K562 (cell line): ENCODE data around the gene GRB2. TPM values are rescaled to one million over a fixed set of nuclear protein-coding genes. Genes with fewer than 3 reads are reported as not detected.

Experiments
- FOXA3 ChIP-seq, 2 experiments: fragments of 450-650 bp in 1 of 2; sonication (generic) in 1 of 2; formaldehyde crosslinking; IDR thresholded peaks in 1 of 2; conservative IDR thresholded peaks in 1 of 2; 2 replicates each; pipeline versions ENCODE4 v1.4.0 to v1.8.0; 2020 to 2022; ENCODE audit warnings: mild to moderate bottlenecking in 2 of 2, missing genetic modification reagents in 1 of 2
- NCOA1 ChIP-seq: fragments of 450-650 bp; IDR thresholded peaks from 2 replicates; pipeline ENCODE4 v1.6.1; 2016; ENCODE audit warnings: low read depth
- PHB ChIP-seq: fragments of 250-450 bp; sonication (Bioruptor Pico); IDR thresholded peaks from 2 replicates; pipeline ENCODE4 v1.5.0; 2021
- PHF8 ChIP-seq: fragments of 200-600 bp; sonication (generic); IDR thresholded peaks from 2 replicates; pipeline ENCODE4 v1.6.1; 2012; ENCODE audit warnings: mixed run types, mild to moderate bottlenecking, inconsistent platforms, low read length, moderate library complexity, borderline replicate concordance
- polyA plus RNA-seq, 8 experiments: library from polyadenylated mRNA; depleted of rRNA in 4 of 8; stranded (reverse) in 5 of 8; unstranded in 3 of 8; fragments of >200 nt; fragmentation: Nextera tagmentation in 2 of 8; fragmentation: Illumina TruSeq in 1 of 8; extraction: Ambion mirVana in 2 of 8; extraction: Trizol in 1 of 8; gene quantifications; 2 replicates each; pipeline versions ENCODE4 v1.2.1 to v1.2.3, GENCODE V29; 2011 to 2014; ENCODE audit warnings: inconsistent platforms in 1 of 8, missing spikeins in 1 of 8
- total RNA-seq, 7 experiments: library from RNA; depleted of rRNA in 6 of 7; stranded (reverse); fragments of >200 nt in 6 of 7; fragmentation: Illumina TruSeq in 2 of 7; extraction: Trizol in 2 of 7; gene quantifications; 2 replicates each; pipeline versions ENCODE4 v1.2.1 to v1.2.3, GENCODE V29; 2011 to 2021; ENCODE audit warnings: low replicate concordance in 1 of 7
- TF ChIP-seq, protein P1 (sequence below): fragments of 450-650 bp; IDR thresholded peaks from 2 replicates; pipeline ENCODE4 v1.6.1; 2017; ENCODE audit warnings: antibody characterized with exemption, mild to moderate bottlenecking
- TF ChIP-seq, protein P2 (sequence below): fragments of 250-450 bp; sonication (Bioruptor Pico); IDR thresholded peaks from 2 replicates; pipeline ENCODE4 v1.4.0; 2020
- TF ChIP-seq, protein P3 (sequence below): sonication (generic); formaldehyde crosslinking; IDR thresholded peaks from 2 replicates; pipeline ENCODE4 v1.8.0; 2022; ENCODE audit warnings: mild to moderate bottlenecking, missing genetic modification reagents
- TF ChIP-seq, protein P4 (sequence below): fragments of 200-600 bp; sonication (generic); IDR thresholded peaks from one replicate; pipeline ENCODE4 v1.6.1; 2012; ENCODE audit warnings: mild to moderate bottlenecking, low read depth, low read length, inconsistent platforms

GRB2 gene
- total and polyA plus RNA-seq, 9 of the 15 experiments (the other 6 are each of a cell fraction or from before 2014, with no cell fraction given), result 57.2 to 136 (median 84.8) TPM

DNA sequence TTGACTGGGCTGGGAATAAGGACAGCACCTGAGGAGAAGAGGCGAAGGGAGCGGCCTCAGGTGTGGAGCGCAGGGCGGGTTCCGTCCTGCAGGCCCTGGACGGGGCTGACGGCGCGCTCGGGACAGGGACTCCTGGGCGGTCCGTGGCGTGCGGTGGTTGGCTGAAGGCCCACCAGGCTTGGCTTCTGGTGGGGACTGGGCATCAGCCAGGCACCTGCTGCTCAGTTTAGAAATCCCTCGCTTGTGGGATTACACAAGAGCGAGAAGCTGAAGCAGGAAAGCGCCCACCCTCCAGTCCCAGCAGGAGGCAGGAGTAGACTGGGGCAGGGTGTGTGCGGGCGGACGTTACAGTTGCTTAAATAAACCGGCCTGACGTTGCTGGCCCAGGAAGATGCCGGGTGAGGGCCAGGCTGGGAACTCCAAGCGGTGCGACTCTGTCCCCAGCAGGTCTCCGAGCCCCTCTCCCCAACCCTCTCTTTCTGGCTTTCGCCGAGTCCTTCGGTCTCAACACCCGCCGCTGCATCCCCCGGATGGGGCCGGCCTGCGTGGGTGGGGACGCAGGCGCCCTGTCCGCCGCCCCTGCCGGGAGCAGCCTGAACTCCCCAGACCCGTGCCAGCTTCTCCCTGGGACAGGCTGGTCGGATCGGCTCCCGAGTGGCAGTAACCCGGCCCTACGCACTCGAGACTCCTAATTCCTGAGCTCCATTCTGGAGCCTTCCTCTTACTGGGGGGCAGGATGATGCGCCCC is 135.1 kb downstream of the GRB2 start (continued):
- TF ChIP-seq, protein P1, sequence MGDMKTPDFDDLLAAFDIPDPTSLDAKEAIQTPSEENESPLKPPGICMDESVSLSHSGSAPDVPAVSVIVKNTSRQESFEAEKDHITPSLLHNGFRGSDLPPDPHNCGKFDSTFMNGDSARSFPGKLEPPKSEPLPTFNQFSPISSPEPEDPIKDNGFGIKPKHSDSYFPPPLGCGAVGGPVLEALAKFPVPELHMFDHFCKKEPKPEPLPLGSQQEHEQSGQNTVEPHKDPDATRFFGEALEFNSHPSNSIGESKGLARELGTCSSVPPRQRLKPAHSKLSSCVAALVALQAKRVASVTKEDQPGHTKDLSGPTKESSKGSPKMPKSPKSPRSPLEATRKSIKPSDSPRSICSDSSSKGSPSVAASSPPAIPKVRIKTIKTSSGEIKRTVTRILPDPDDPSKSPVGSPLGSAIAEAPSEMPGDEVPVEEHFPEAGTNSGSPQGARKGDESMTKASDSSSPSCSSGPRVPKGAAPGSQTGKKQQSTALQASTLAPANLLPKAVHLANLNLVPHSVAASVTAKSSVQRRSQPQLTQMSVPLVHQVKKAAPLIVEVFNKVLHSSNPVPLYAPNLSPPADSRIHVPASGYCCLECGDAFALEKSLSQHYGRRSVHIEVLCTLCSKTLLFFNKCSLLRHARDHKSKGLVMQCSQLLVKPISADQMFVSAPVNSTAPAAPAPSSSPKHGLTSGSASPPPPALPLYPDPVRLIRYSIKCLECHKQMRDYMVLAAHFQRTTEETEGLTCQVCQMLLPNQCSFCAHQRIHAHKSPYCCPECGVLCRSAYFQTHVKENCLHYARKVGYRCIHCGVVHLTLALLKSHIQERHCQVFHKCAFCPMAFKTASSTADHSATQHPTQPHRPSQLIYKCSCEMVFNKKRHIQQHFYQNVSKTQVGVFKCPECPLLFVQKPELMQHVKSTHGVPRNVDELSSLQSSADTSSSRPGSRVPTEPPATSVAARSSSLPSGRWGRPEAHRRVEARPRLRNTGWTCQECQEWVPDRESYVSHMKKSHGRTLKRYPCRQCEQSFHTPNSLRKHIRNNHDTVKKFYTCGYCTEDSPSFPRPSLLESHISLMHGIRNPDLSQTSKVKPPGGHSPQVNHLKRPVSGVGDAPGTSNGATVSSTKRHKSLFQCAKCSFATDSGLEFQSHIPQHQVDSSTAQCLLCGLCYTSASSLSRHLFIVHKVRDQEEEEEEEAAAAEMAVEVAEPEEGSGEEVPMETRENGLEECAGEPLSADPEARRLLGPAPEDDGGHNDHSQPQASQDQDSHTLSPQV, result no peak
- TF ChIP-seq PHB (CRISPR knock-in tag) (no peak), NCOA1 (no peak), PHF8 (no peak), FOXA3 (CRISPR knock-in tag; conservative IDR thresholded peaks at IDR 0.05 in 1 of 2, IDR thresholded peaks at IDR 0.05 in 1 of 2) (no peak)
- TF ChIP-seq, protein P2, sequence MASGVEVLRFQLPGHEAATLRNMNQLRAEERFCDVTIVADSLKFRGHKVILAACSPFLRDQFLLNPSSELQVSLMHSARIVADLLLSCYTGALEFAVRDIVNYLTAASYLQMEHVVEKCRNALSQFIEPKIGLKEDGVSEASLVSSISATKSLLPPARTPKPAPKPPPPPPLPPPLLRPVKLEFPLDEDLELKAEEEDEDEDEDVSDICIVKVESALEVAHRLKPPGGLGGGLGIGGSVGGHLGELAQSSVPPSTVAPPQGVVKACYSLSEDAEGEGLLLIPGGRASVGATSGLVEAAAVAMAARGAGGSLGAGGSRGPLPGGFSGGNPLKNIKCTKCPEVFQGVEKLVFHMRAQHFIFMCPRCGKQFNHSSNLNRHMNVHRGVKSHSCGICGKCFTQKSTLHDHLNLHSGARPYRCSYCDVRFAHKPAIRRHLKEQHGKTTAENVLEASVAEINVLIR (CRISPR knock-in tag), result no peak
- TF ChIP-seq, protein P3, sequence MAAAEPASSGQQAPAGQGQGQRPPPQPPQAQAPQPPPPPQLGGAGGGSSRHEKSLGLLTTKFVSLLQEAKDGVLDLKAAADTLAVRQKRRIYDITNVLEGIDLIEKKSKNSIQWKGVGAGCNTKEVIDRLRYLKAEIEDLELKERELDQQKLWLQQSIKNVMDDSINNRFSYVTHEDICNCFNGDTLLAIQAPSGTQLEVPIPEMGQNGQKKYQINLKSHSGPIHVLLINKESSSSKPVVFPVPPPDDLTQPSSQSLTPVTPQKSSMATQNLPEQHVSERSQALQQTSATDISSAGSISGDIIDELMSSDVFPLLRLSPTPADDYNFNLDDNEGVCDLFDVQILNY (CRISPR knock-in tag), result no peak
- TF ChIP-seq, protein P4, sequence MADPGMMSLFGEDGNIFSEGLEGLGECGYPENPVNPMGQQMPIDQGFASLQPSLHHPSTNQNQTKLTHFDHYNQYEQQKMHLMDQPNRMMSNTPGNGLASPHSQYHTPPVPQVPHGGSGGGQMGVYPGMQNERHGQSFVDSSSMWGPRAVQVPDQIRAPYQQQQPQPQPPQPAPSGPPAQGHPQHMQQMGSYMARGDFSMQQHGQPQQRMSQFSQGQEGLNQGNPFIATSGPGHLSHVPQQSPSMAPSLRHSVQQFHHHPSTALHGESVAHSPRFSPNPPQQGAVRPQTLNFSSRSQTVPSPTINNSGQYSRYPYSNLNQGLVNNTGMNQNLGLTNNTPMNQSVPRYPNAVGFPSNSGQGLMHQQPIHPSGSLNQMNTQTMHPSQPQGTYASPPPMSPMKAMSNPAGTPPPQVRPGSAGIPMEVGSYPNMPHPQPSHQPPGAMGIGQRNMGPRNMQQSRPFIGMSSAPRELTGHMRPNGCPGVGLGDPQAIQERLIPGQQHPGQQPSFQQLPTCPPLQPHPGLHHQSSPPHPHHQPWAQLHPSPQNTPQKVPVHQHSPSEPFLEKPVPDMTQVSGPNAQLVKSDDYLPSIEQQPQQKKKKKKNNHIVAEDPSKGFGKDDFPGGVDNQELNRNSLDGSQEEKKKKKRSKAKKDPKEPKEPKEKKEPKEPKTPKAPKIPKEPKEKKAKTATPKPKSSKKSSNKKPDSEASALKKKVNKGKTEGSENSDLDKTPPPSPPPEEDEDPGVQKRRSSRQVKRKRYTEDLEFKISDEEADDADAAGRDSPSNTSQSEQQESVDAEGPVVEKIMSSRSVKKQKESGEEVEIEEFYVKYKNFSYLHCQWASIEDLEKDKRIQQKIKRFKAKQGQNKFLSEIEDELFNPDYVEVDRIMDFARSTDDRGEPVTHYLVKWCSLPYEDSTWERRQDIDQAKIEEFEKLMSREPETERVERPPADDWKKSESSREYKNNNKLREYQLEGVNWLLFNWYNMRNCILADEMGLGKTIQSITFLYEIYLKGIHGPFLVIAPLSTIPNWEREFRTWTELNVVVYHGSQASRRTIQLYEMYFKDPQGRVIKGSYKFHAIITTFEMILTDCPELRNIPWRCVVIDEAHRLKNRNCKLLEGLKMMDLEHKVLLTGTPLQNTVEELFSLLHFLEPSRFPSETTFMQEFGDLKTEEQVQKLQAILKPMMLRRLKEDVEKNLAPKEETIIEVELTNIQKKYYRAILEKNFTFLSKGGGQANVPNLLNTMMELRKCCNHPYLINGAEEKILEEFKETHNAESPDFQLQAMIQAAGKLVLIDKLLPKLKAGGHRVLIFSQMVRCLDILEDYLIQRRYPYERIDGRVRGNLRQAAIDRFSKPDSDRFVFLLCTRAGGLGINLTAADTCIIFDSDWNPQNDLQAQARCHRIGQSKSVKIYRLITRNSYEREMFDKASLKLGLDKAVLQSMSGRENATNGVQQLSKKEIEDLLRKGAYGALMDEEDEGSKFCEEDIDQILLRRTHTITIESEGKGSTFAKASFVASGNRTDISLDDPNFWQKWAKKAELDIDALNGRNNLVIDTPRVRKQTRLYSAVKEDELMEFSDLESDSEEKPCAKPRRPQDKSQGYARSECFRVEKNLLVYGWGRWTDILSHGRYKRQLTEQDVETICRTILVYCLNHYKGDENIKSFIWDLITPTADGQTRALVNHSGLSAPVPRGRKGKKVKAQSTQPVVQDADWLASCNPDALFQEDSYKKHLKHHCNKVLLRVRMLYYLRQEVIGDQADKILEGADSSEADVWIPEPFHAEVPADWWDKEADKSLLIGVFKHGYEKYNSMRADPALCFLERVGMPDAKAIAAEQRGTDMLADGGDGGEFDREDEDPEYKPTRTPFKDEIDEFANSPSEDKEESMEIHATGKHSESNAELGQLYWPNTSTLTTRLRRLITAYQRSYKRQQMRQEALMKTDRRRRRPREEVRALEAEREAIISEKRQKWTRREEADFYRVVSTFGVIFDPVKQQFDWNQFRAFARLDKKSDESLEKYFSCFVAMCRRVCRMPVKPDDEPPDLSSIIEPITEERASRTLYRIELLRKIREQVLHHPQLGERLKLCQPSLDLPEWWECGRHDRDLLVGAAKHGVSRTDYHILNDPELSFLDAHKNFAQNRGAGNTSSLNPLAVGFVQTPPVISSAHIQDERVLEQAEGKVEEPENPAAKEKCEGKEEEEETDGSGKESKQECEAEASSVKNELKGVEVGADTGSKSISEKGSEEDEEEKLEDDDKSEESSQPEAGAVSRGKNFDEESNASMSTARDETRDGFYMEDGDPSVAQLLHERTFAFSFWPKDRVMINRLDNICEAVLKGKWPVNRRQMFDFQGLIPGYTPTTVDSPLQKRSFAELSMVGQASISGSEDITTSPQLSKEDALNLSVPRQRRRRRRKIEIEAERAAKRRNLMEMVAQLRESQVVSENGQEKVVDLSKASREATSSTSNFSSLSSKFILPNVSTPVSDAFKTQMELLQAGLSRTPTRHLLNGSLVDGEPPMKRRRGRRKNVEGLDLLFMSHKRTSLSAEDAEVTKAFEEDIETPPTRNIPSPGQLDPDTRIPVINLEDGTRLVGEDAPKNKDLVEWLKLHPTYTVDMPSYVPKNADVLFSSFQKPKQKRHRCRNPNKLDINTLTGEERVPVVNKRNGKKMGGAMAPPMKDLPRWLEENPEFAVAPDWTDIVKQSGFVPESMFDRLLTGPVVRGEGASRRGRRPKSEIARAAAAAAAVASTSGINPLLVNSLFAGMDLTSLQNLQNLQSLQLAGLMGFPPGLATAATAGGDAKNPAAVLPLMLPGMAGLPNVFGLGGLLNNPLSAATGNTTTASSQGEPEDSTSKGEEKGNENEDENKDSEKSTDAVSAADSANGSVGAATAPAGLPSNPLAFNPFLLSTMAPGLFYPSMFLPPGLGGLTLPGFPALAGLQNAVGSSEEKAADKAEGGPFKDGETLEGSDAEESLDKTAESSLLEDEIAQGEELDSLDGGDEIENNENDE, result no peak
